NT2/D1 (cell line): Measurements from ENCODE around the gene CLEC7A.

ENCODE experiments used
- DNase-seq: peaks from one replicate; pipeline ENCODE4 v3.0.0-alpha.2; 2011; ENCODE audit warnings: low read depth, low spot score
- H3K27me3 ChIP-seq: 2 replicates; pipeline ENCODE4 v1.6.0; 2011; ENCODE audit warnings: mild to moderate bottlenecking; ENCODE audit not compliant: insufficient read length, insufficient read depth
- H3K36me3 ChIP-seq: 2 replicates; pipeline ENCODE4 v1.6.1; 2011; ENCODE audit warnings: mild to moderate bottlenecking, low read length, mixed read lengths; ENCODE audit not compliant: insufficient read depth, insufficient read length
- H3K4me1 ChIP-seq: 2 replicates; pipeline ENCODE4 v1.5.1; 2011; ENCODE audit not compliant: insufficient read depth, insufficient read length
- H3K4me3 ChIP-seq: 2 replicates; pipeline ENCODE4 v1.5.1; 2011; ENCODE audit warnings: low read depth; ENCODE audit not compliant: insufficient read length
- H3K9ac ChIP-seq: 2 replicates; pipeline ENCODE4 v1.6.0; 2011; ENCODE audit warnings: low read depth; ENCODE audit not compliant: insufficient read length
- H3K9me3 ChIP-seq: 2 replicates; pipeline ENCODE4 v1.5.1; 2011; ENCODE audit warnings: mild to moderate bottlenecking, low read length; ENCODE audit not compliant: insufficient read depth
- SUZ12 ChIP-seq: IDR thresholded peaks from 2 replicates; pipeline ENCODE4 v1.6.1; 2011; ENCODE audit not compliant: insufficient read length, insufficient read depth; ENCODE audit errors: extremely low read depth
- YY1 ChIP-seq: IDR thresholded peaks from 2 replicates; pipeline ENCODE4 v1.6.1; 2011; ENCODE audit not compliant: insufficient read length, insufficient read depth
- ZNF274 ChIP-seq: IDR thresholded peaks from 2 replicates; pipeline ENCODE4 v1.6.1; 2011; ENCODE audit warnings: mild to moderate bottlenecking, low read depth, low read length

CLEC7A gene

GRCh38 chr12:10094646-10095395 is 35.2 kb downstream of the CLEC7A start:
- H3K36me3 ChIP-seq: no peaks in the 10 kb centered on the region
- DNase-seq: no peak
- H3K4me3 ChIP-seq: no peak overlapping the region
- H3K9me3 ChIP-seq: no peaks in the 10 kb centered on the region
- peaks cover 3% of the 10 kb centered on the region for H3K4me1 ChIP-seq
- H3K9ac ChIP-seq: no peak overlapping the region
- H3K27me3 ChIP-seq: no peaks in the 10 kb centered on the region
- no peak for TF ChIP-seq SUZ12
- TF ChIP-seq YY1: no peak
- no peak for TF ChIP-seq ZNF274

GRCh38 chr12:10088955-10089900 is 40.8 kb downstream of the CLEC7A start:
- peaks cover 3% of the 10 kb centered on the region for H3K4me1 ChIP-seq
- H3K9me3 ChIP-seq: no peaks in the 10 kb centered on the region
- no peaks in the 10 kb centered on the region for H3K27me3 ChIP-seq
- TF ChIP-seq ZNF274: no peak
- TF ChIP-seq SUZ12: no peak
- no peak for TF ChIP-seq YY1
- H3K9ac ChIP-seq: no peak overlapping the region
- DNase-seq: no peak
- H3K4me3 ChIP-seq: no peak overlapping the region
- H3K36me3 ChIP-seq: no peaks in the 10 kb centered on the region

- Histone ChIP-seq H3K27me3 (no peaks in the 10 kb centered on the region), H3K36me3 (no peaks in the 10 kb centered on the region)
- no peak for TF ChIP-seq SUZ12
Observed at GRCh38 chr12:10088031-10088430, 42.0 kb downstream of the CLEC7A start.

GRCh38 chr12:10086387-10086786 is 43.6 kb downstream of the CLEC7A start:
- H3K27me3 ChIP-seq: no peaks in the 10 kb centered on the region
- H3K9ac ChIP-seq: no peak overlapping the region
- TF ChIP-seq SUZ12 (no peak), ZNF274 (no peak), YY1 (no peak)
- no peaks in the 10 kb centered on the region for H3K36me3 ChIP-seq
- H3K9me3 ChIP-seq: no peaks in the 10 kb centered on the region
- peaks cover 3% of the 10 kb centered on the region for H3K4me1 ChIP-seq
- no peak for DNase-seq
- H3K4me3 ChIP-seq: no peak overlapping the region

More at GRCh38 chr12:10088031-10088430, 42.0 kb downstream of the CLEC7A start:
- Histone ChIP-seq H3K4me3 (no peak overlapping the region), H3K9me3 (no peaks in the 10 kb centered on the region), H3K4me1 (peaks cover 3% of the 10 kb centered on the region), H3K9ac (no peak overlapping the region)
- no peak for DNase-seq

GRCh38 chr12:10084733-10085132 is 45.3 kb downstream of the CLEC7A start:
- peaks cover 3% of the 10 kb centered on the region for H3K4me1 ChIP-seq
- H3K9me3 ChIP-seq: no peaks in the 10 kb centered on the region
- no peak overlapping the region for H3K4me3 ChIP-seq

GRCh38 chr12:10082117-10082874 is 47.7 kb downstream of the CLEC7A start:
- Histone ChIP-seq H3K36me3 (no peaks in the 10 kb centered on the region), H3K27me3 (no peaks in the 10 kb centered on the region), H3K9ac (no peak overlapping the region), H3K9me3 (no peaks in the 10 kb centered on the region), H3K4me3 (no peak overlapping the region), H3K4me1 (no peaks in the 10 kb centered on the region)
- DNase-seq: no peak
- no peak for TF ChIP-seq YY1
- TF ChIP-seq ZNF274: no peak
- TF ChIP-seq SUZ12: no peak

More at GRCh38 chr12:10084733-10085132, 45.3 kb downstream of the CLEC7A start:
- Histone ChIP-seq H3K36me3 (no peaks in the 10 kb centered on the region), H3K9ac (no peak overlapping the region), H3K27me3 (no peaks in the 10 kb centered on the region)
- no peak for DNase-seq
- TF ChIP-seq YY1: no peak
- no peak for TF ChIP-seq SUZ12
- TF ChIP-seq ZNF274: no peak

GRCh38 chr12:10075451-10075850 is 54.5 kb downstream of the CLEC7A start:
- H3K4me1 ChIP-seq: no peaks in the 10 kb centered on the region
- no peak for DNase-seq
- H3K36me3 ChIP-seq: no peaks in the 10 kb centered on the region
- H3K9me3 ChIP-seq: no peaks in the 10 kb centered on the region
- no peak overlapping the region for H3K4me3 ChIP-seq
- no peak overlapping the region for H3K9ac ChIP-seq
- no peaks in the 10 kb centered on the region for H3K27me3 ChIP-seq
- TF ChIP-seq SUZ12: no peak
- no peak for TF ChIP-seq ZNF274
- TF ChIP-seq YY1: no peak
